Spleen (tissue), 7 donors: ENCODE data around the gene PCDH15.

Experiments used
- CTCF ChIP-seq, 11 experiments: fragments of 200-600 bp in 7 of 11; fragments of 450-650 bp in 4 of 11; sonication (generic) in 4 of 11; IDR thresholded peaks in 8 of 11; conservative IDR thresholded peaks in 3 of 11; 1 replicate in 7 of 11; 2 replicates in 4 of 11; pipeline versions ENCODE4 v1.4.0 to v1.8.0; 2016 to 2021; ENCODE audit warnings: antibody characterized with exemption in 11 of 11, inconsistent platforms in 4 of 11, mild to moderate bottlenecking in 1 of 11
- POLR2A ChIP-seq, 3 donors: fragments of 450-650 bp; IDR thresholded peaks; one replicate each; pipeline ENCODE4 v1.5.1; 2017; ENCODE audit warnings: antibody characterized with exemption in 3 of 3, mild to moderate bottlenecking in 1 of 3
- donor health status: DM: no; HTN: no; CAD: no; lungs with moderate emphysema.
- donor health status: DM: no; HTN: no; CAD: no.
- donor health status: DM: no; HTN: no; CAD: no.

- TF ChIP-seq CTCF (IDR thresholded peaks at IDR 0.05 in 8 of 11, conservative IDR thresholded peaks at IDR 0.05 in 3 of 11), result no peak
- TF ChIP-seq POLR2A (IDR thresholded peaks at IDR 0.05), result no peak
Measured at GRCh38 chr10:54091237-54091636, 709.8 kb downstream of the PCDH15 start.
